Sigmoid colon (tissue), 4 donors: ENCODE results near the gene NCOA4.

ENCODE experiments used
- CTCF ChIP-seq, 4 experiments: fragments of 450-650 bp in 3 of 4; fragments of 200-600 bp in 1 of 4; IDR thresholded peaks; one replicate each; pipeline ENCODE4 v1.5.1; 2016 to 2019; ENCODE audit warnings: antibody characterized with exemption in 4 of 4, mild to moderate bottlenecking in 3 of 4, moderate library complexity in 2 of 4
- EP300 ChIP-seq, 4 donors: sonication (generic); formaldehyde crosslinking; IDR thresholded peaks; one replicate each; pipeline ENCODE4 v1.6.1; 2017; ENCODE audit warnings: antibody characterized with exemption in 4 of 4
- POLR2A ChIP-seq, 2 donors: fragments of 450-650 bp; IDR thresholded peaks; one replicate each; pipeline ENCODE4 v1.6.1; 2016; ENCODE audit warnings: antibody characterized with exemption in 2 of 2, mild to moderate bottlenecking in 2 of 2, moderate library complexity in 2 of 2
- POLR2AphosphoS5 ChIP-seq, 4 donors: sonication (generic); formaldehyde crosslinking; IDR thresholded peaks; one replicate each; pipeline ENCODE4 v1.6.1; 2017; ENCODE audit warnings: antibody characterized with exemption in 4 of 4

GRCh38 chr10:46018453-46019176, 11.8 kb downstream of the NCOA4 start:
- TF ChIP-seq CTCF (IDR thresholded peaks at IDR 0.05): no peak
- TF ChIP-seq POLR2A (IDR thresholded peaks at IDR 0.05): no peak
- no peak for TF ChIP-seq POLR2AphosphoS5 (IDR thresholded peaks at IDR 0.05)
- TF ChIP-seq EP300 (IDR thresholded peaks at IDR 0.05): no peak
